Amniotic stem cell (primary cell): ENCODE data around the gene DDX24.

Source experiments
- DNase-seq: peaks from one replicate; lab custom pipeline; 2025; lab: John Stamatoyannopoulos, UW

Gene DDX24, protein sequence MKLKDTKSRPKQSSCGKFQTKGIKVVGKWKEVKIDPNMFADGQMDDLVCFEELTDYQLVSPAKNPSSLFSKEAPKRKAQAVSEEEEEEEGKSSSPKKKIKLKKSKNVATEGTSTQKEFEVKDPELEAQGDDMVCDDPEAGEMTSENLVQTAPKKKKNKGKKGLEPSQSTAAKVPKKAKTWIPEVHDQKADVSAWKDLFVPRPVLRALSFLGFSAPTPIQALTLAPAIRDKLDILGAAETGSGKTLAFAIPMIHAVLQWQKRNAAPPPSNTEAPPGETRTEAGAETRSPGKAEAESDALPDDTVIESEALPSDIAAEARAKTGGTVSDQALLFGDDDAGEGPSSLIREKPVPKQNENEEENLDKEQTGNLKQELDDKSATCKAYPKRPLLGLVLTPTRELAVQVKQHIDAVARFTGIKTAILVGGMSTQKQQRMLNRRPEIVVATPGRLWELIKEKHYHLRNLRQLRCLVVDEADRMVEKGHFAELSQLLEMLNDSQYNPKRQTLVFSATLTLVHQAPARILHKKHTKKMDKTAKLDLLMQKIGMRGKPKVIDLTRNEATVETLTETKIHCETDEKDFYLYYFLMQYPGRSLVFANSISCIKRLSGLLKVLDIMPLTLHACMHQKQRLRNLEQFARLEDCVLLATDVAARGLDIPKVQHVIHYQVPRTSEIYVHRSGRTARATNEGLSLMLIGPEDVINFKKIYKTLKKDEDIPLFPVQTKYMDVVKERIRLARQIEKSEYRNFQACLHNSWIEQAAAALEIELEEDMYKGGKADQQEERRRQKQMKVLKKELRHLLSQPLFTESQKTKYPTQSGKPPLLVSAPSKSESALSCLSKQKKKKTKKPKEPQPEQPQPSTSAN

DNA sequence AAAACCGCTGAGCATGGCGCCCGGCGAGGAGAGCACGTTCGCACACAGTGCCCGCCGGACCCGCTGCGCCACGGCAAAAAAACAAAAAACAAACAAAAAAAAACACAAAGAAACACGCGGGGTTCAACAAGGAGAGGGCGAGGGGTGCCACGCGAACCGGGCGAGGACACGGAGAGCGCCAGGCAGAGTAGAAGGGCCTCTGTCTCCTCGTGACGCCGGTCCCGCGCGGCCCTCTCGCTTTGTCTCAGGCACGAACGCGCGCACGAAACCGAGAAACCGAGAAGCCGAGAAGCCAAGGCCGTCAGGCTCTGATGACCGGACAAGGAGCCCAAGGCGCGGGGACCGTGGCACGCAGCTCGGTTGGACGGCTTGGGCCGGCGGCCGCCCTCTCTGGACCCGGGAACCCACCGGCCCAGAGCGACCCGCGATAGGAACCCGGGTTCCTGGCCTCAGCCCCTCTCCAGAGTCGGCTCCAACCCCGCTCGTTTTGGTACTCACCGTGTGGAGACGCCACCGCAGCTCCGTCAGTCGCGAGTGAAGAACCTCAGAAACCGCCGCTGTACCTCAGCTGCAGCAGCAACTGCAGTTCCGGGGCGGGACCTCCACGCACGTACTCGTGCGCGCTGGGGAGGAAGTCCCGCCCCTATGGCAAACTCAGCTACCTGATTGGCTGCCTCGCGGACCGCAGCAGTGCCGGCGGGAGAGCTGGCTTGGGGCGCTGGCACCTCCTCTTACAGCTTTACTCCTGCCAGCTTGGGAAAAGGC, at the start of gene DDX24, which contains the start of gene IFI27L1:
Gene DDX24 (minus strand): TSS at position 582 of the 765 bp plus-strand sequence. CDS start 1,460 bp downstream, outside the sequence.
Gene IFI27L1 (plus strand): TSS at position 690 of the 765 bp plus-strand sequence. CDS start 15,628 bp downstream, outside the sequence.
- peak; percentile 87 for DNase-seq

DNA sequence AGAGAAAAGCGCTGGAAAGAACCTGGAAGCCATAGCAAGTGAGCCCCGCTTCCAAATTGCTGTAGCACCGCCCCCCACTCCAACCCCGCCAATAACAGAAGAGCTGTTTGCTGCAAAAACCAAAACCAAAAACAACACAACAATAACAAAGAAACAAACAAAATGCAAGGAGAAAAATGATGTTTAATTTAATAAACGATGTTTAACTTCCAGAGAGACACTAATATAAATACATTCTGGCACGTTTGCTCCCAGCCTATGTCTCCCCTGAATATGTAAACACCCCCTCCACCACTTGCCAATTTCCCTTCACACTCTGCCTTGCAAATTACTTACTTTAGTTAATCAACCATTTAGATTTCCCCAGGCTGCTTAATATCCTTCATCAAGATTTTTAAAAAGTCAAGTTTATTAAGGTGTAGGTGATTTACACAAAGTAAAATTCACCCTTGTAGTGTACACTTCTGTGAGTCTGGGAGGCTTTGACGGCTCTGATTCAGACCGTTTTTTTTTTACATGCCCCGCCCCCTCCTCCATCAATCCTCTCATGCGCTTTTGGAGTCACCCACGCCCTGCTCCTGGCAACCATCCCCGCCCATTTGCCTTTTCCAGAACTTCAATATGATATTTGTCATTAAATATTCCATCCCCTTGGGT, 48.9 kb upstream of the DDX24 start:
- DNase-seq: no peak

DNA sequence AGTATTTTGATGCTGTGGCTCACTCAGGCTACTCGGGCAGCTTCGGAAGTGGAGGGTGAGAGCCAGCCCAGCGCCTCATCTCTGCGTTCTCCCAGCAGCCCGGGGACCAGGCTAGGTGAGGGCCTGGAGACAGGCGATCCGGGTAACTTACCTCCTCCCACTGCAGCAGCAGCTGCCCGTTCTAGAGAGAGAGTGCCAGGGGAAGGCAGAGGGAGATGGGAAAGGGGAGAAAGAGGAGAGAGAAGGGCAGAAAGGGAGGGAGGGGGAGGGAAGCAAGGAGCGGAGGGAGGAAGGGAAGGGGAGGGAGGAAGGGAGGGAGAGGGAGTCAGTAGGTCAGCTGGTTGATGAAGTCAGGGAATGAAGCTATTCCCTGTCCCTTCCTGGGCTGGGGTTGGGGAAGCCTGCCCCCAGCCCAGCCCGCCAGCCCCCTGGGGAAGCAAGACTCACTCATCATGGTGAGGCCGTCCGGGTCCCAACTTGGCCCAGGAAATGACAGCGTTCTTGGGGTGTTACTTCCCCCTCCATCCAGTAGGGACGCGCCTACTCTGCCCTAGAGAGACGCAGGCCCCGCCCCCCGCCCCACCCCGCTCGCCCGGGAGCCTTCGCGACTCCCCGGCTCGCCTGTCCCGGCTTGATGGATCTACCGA, 48.2 kb upstream of the DDX24 start, which contains the start of gene IFI27L2:
Gene IFI27L2 (minus strand): TSS at position 494 of the 647 bp plus-strand sequence. CDS start 40 bp downstream, at position 454.
- peak; percentile 65 for DNase-seq

DNA sequence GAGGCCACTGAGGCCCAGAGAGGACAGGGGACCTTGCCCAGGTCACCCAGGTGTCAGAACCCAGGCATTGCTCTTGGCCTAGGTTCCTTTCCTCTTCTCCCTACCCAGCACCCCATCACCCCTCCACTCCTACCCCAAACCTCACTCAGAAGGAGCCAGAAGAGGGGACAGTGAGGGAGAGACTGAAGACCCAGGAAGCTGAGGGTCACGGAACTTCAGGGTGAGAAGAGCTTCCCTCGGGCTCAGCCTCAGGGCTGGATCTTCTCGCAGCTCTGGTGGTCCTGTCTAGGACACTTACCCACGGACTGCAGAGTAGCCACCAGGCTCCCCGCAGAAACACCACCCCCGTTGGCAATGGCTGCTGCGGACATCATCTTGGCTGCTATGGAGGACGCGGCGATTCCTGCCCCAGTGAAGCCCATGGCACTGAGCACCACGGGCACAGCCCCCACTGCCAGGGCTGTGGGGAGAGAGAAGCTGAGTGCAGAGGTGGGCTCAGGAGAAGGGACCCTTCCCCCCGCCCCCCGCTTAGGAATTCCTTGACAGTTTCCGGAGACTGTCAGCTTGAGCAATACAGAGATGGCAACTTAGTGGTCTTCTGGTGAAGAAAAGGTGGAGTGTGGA, 47.3 kb upstream of the DDX24 start:
- no peak for DNase-seq

DNA sequence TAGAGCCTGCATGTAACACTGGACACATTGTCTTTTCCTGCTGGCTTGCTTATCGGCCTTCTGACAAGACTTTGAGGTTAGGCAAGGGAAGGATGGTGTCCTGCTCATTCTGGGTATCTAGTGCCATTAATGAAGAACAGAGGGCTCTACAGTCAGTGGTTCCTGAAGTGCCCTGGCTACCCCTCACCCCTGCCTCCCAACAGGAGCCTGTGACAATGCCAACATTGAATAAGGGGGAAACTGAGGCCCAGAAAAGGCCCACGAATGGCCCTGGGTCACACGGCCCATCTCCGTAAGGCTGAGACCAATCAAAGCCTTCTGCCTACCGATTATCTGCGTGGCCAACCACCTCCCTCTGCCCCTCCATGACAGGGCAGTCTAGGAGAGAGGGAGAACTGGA, 46.3 kb upstream of the DDX24 start:
- no peak for DNase-seq

DNA sequence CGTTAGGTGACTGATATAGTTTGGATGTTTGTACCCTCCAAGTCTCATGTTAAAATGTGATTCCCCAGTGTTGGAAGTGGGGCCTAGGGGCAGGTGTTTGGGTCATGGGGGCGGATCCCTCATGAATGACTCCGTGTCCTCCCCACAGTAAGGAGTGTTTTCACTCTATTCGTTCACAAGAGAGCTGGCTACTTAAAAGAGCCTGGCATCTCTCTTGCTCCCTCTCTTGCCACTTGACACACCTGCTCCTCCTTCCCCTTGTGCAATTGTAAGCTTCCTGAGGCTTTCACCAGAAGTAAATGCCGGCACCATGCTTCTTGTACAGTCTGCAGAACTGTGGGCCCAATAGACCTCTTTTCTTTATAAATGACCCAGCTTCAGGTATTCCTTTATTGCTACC, 45.8 kb upstream of the DDX24 start:
- DNase-seq: no peak

DNA sequence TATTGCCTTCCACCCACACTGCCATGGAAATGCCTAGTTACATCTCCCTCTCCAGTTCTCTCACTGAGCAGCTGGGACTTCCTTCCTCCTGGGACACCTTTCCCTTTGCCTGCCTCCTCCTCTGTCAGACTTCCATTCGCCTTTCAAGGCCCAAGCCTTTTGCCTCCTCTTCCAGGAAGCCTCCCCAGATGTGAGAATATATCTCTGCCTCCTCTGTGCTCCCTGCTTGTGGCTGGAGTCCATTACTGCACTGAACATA, 45.3 kb upstream of the DDX24 start:
- DNase-seq: no peak

DNA sequence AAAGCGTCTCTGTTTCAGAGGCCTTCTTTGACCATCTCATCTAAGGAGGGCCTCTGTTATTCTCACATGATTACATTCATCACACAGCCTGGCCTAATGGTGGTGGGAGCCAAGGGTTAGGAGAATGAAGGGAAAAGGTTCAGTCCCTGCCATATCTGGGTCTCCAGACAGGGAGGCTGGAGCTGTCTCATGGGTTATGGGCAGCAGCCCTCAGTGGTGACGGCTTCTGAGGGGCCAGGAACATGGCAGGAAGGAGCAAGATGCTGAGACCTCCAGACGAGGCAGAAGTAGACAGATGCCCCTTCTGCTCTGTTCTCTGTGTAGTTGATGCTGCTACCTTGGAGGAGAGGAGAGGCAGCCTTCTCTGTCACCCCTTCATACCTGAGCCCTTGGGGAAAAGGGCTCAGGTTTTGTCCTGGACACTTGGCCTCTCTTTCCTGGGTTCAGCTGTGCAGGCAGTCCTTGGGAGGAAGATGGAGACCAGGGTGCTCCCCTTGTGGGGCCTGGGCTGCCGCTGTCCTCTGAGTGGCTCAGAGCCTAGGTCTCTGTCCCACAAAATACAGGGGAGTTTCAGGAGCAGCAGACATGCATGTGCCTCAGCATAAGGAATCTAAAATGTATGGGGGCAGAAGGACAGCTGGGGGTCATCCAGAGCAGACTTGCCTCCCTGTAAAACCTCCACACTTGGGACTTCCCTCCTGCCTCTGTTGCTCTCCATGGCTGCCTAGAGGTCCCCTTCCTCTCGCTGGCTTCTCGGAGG, 44.8 kb upstream of the DDX24 start:
- DNase-seq: no peak

DNA sequence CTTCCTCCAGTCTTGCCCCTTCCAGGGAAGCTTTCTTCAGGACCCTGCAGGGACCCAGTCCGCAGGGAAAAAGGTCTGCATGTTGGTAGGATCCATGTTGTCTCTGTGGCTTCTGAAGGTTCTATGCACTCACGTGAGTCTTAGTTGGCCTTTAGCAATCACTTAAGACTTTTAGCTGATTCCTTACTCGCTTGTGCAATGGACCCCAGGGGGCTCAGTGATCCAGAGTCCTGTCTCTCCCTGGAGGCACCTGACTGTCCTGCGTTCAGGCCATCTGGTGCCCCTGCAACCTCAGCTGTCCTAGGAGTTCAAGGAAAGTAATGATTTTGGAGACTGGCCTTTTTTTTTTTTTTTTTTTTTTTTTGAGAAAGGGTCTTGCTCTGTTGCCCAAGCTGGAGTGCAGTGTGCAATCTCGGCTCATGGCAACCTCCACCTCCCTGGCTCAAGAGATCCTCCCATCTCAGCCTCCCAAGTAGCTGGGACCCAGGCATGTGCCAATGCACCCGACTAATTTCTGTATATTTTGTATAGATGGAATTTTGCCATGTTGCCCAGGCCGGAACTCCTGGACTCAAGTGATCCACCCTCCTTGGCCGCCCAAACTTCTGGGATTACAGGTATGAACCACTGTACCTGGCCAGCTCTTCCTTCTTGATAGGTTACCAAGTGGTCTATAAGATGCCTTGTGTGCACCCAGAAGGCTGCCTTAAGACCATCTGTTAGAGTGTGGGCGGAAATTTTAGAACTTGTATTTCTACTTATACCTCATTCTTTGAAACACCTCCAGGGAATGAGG, 43.8 kb upstream of the DDX24 start:
- no peak for DNase-seq

DNA sequence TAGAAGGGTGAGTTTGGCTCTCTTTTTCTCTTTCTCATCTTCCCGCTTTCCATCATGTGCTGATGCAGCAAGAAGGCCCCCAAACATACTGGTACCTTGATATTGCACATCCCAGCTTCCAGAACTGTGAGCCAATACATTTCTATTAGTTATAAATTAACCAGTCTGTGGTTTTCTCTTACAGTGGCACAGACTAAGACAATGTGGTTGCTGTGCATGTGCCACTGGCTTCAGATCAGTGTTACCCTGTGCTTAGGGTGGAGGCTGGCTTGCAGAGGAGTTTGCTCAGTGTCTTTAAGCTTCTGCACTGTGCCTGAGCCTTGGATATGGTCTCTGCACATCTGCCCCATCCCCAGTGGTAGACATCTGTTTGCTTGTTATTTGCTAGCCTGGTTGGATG, 42.9 kb upstream of the DDX24 start:
- no peak for DNase-seq

DNA sequence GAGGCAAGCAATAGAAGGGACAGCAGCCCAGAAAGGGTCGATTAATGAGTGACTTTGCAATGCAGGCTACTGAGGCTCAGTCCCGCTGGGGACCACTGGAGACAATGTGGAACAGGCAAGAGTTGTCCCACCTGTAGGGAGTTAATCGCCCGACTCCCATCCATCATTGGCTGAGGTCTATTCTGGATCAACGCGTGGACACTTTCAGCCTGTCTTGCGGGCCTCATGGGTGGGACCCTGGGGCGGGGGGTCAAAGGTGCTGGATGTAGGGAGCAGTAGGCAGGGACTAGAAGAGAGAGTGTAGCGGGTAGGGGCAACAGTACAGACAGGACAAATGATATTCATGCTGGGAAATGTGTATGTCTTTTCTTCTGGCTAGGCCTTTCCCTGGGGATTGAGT, 42.3 kb upstream of the DDX24 start:
- DNase-seq: no peak

DNA sequence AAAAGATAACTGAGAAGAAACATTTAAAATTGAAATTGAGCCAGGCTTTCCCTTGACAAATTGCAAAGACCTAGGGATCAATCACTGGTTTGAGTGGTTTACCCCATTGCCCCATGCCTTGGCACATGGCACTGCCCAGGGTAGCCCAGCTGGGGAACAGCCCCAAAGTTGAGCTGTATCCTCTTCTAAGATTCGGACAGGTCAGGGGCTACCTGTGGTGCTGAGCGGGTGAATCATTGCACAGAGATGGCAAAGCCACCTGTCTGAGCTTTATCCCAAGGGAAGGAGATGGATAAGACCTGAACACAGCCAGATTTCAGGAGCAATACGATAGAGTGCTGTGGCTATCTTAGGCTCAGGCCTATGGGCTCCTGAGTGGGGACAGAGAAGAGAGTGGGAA, 41.4 kb upstream of the DDX24 start:
- no peak for DNase-seq

DNA sequence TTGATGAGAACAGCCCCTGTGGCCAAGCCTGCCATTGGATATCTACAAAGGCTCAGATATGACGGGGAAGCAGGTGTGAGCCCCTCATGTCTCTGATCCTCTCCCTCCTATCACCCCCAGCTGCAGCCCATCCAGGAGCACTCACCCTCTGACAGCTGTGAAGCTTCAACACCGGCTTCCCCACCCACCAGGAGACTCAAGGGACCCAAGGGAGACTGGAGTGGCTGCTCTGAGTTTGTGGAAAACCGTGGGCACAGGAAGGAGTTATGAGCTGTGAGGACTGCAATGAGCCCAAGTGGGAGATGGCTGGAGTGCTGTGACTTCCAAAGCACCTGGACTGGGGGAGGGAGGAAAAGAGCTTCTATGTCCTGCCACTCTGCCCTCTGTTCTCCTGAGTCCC, 40.5 kb upstream of the DDX24 start:
- DNase-seq: no peak

DNA sequence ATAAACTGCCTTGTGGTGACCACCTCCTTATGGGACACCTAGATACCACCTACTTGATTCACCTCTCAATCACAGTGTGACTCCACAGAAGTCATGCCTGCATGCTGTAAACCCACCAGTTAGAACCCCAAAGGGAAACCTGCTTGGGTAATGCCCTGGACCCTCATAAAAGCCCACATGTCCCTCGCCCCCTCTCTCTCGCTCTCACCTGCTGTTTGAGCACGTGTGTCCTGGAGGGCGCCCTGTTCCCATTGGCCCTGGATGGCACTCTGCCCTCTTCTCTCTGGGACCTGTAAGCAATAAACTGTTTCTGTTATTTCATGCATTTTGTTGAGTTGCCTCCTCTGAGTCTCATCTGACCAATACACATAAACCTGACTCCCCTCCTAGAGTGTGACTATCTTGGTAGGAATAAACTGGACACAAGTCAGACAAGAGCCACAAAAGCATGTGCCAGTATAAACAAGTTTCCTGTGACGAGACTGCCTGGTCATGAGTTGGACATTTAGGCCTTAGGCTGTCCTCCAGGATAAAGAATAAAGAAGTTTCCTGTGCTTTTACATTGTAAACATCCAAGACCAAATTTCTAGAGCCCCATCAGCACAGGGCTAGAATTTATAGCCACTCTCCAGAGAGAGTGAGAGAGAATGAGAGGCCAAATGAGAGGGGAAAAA, 39.8 kb upstream of the DDX24 start:
- DNase-seq: peak; percentile 36

DNA sequence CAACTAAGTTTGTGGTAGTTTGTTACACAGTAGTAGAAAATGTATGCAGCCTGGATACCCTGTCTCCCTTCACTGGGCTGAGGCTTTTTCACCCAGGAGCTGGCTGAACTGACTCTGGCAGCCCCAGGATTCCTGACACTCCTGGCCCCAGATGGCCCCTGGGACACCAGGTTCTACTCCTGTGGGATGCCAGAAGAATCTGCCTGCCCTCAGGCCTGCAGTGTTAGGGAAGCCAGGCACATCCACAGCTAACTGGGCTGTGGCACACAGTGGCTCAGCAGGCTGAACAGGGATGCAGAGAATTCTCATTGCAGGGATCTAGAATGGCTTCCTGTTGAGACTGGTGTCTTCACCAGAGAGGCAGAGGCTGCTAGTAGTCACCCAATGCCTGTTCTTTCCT, 38.1 kb upstream of the DDX24 start:
- DNase-seq: no peak

DNA sequence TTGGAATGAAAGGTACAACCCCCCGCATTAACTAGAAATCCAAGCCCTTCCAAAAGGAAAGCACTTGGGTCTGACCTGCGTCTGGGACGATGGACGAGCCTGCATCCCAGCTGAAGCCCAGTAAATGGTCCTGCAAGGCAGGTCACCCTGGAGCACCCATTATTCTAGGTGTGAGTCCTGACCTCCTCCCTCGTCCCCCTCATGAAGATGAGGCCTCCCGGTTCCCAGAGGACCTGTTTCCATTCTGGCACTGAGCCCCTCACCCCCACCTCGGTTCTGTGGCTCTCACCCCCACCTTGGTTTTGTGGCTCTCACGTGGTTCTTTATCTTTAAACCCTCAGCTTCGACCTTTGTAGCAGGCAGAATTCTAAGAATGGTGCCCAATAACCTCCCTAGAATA, 36.9 kb upstream of the DDX24 start:
- no peak for DNase-seq

DNA sequence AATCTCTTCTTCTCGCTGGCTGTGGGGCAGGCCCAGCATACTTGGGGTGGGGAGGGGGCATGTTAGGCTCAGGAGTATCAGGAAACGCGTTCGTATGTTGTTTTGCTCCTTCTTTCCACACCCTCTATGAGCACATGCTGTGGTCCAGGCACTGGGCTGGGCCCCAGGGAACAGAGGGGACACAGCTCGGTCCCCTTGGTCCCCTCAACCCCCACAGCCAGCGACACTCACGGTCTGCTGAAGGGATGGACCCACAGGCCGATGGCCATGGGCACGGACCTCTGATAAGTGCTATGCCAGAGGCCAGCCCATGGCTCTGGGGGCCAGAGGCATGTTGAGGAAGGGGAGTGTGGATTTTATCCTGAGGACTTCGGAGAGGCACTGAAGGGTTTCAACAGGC, 35.7 kb upstream of the DDX24 start:
- DNase-seq: no peak

DNA sequence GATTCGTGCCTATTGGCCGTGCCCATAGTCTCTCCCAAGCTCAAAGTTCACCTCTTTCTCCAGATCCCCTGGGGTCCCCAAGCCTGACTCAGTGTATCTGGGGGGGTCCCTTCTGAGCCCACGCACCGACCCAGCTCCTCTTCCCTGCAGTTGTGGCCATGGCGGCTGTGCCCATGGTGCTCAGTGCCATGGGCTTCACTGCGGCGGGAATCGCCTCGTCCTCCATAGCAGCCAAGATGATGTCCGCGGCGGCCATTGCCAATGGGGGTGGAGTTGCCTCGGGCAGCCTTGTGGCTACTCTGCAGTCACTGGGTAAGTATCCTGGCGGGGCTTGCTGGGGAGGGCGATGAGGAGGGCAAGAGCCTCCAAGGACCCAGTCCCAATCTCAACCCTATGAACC, 34.6 kb upstream of the DDX24 start:
- DNase-seq: no peak
